Peyer's patch (tissue), 4 donors: Measurements from ENCODE around the gene PARD3B. TPM values are rescaled to one million over a fixed set of nuclear protein-coding genes. Genes with fewer than 3 reads are reported as not detected.
A peak's percentile ranks its signal among the peaks of the same experiment; 100 is the strongest.

Experiments used
- DNase-seq, 3 donors: peaks; one replicate each; pipeline ENCODE4 v3.0.0-alpha.2; 2017 to 2019
- H3K27ac ChIP-seq, 4 donors: fragments of 200-600 bp; sonication (generic); one replicate each; pipeline ENCODE4 v1.5.1; 2016 to 2019
- H3K27me3 ChIP-seq, 2 donors: fragments of 200-600 bp; sonication (generic); one replicate each; pipeline ENCODE4 v1.5.1; 2019
- H3K36me3 ChIP-seq, 3 donors: fragments of 200-600 bp; sonication (generic); one replicate each; pipeline ENCODE4 v1.5.1; 2016 to 2019
- H3K4me1 ChIP-seq, 4 donors: fragments of 200-600 bp; sonication (generic); one replicate each; pipeline ENCODE4 v1.5.1; 2016 to 2019
- H3K4me3 ChIP-seq, 4 donors: fragments of 200-600 bp; sonication (generic); 1 replicate in 3 of 4; 2 replicates in 1 of 4; pipeline ENCODE4 v1.5.1; 2016 to 2019; ENCODE audit warnings: mild to moderate bottlenecking in 1 of 4
- H3K9me3 ChIP-seq, 4 donors: fragments of 200-600 bp; sonication (generic); one replicate each; pipeline ENCODE4 v1.5.1; 2016 to 2019; ENCODE audit warnings: mild to moderate bottlenecking in 1 of 4
- CTCF ChIP-seq, 6 experiments: fragments of 450-650 bp in 4 of 6; fragments of 200-600 bp in 2 of 6; sonication (generic) in 1 of 6; IDR thresholded peaks; one replicate each; pipeline ENCODE4 v1.5.1; 2017 to 2019; ENCODE audit warnings: antibody characterized with exemption in 6 of 6, mild to moderate bottlenecking in 3 of 6, moderate library complexity in 1 of 6
- POLR2A ChIP-seq, 2 donors: fragments of 450-650 bp; IDR thresholded peaks; one replicate each; pipeline ENCODE4 v1.5.1; 2017; ENCODE audit warnings: antibody characterized with exemption in 2 of 2, mild to moderate bottlenecking in 2 of 2, moderate library complexity in 2 of 2
- total RNA-seq, 4 donors: library from RNA; depleted of rRNA; stranded (reverse); fragments of >200 nt; gene quantifications; one replicate each; pipeline ENCODE4 v1.1.0, GENCODE V29; 2016

The PARD3B gene
- total RNA-seq, 4 donors from 2014 or later, result 19.6 to 52.0 (median 40.6) TPM

- H3K4me1 ChIP-seq, result no peaks in the 10 kb centered on the region
- H3K4me3 ChIP-seq, result no peak overlapping the region
- no peak overlapping the region for H3K27ac ChIP-seq
- H3K36me3 ChIP-seq, result no peaks in the 10 kb centered on the region
- no peaks in the 10 kb centered on the region for H3K27me3 ChIP-seq
- no peak for DNase-seq
- no peaks in the 10 kb centered on the region for H3K9me3 ChIP-seq
- TF ChIP-seq POLR2A (IDR thresholded peaks at IDR 0.05) (no peak), CTCF (IDR thresholded peaks at IDR 0.05) (no peak)
These were observed 368.7 kb downstream of the PARD3B start for GRCh38 chr2:204913854-204914464.

- DNase-seq, result peak in 1 of 3 donors; percentile 37
These were observed 369.4 kb downstream of the PARD3B start for GRCh38 chr2:204914708-204915107.

GRCh38 chr2:204917089-204917701 is 371.9 kb downstream of the PARD3B start:
- TF ChIP-seq CTCF (IDR thresholded peaks at IDR 0.05) (no peak), POLR2A (IDR thresholded peaks at IDR 0.05) (no peak)
- Histone ChIP-seq H3K9me3 (no peaks in the 10 kb centered on the region), H3K27ac (no peak overlapping the region), H3K36me3 (no peaks in the 10 kb centered on the region), H3K27me3 (no peaks in the 10 kb centered on the region), H3K4me3 (no peak overlapping the region), H3K4me1 (no peaks in the 10 kb centered on the region)
- no peak for DNase-seq

More at GRCh38 chr2:204914708-204915107, 369.4 kb downstream of the PARD3B start:
- TF ChIP-seq CTCF (IDR thresholded peaks at IDR 0.05) (no peak), POLR2A (IDR thresholded peaks at IDR 0.05) (no peak)
- Histone ChIP-seq H3K27me3 (no peaks in the 10 kb centered on the region), H3K9me3 (no peaks in the 10 kb centered on the region), H3K4me1 (no peaks in the 10 kb centered on the region), H3K4me3 (no peak overlapping the region), H3K36me3 (no peaks in the 10 kb centered on the region), H3K27ac (no peak overlapping the region)

- TF ChIP-seq POLR2A (IDR thresholded peaks at IDR 0.05) (no peak), CTCF (IDR thresholded peaks at IDR 0.05) (no peak)
- H3K9me3 ChIP-seq, result no peaks in the 10 kb centered on the region
- DNase-seq, result no peak
These were observed 375.5 kb downstream of the PARD3B start for GRCh38 chr2:204920776-204921175.

GRCh38 chr2:204923957-204924356 is 378.7 kb downstream of the PARD3B start:
- no peaks in the 10 kb centered on the region for H3K4me1 ChIP-seq
- TF ChIP-seq CTCF (IDR thresholded peaks at IDR 0.05) (no peak), POLR2A (IDR thresholded peaks at IDR 0.05) (no peak)
- H3K9me3 ChIP-seq, result no peaks in the 10 kb centered on the region
- H3K27me3 ChIP-seq, result no peaks in the 10 kb centered on the region
- no peak overlapping the region for H3K27ac ChIP-seq
- H3K36me3 ChIP-seq, result no peaks in the 10 kb centered on the region
- DNase-seq, result no peak
- H3K4me3 ChIP-seq, result no peak overlapping the region

More at GRCh38 chr2:204920776-204921175, 375.5 kb downstream of the PARD3B start:
- H3K4me3 ChIP-seq, result no peak overlapping the region
- no peaks in the 10 kb centered on the region for H3K27me3 ChIP-seq
- no peak overlapping the region for H3K27ac ChIP-seq
- H3K4me1 ChIP-seq, result no peaks in the 10 kb centered on the region
- H3K36me3 ChIP-seq, result no peaks in the 10 kb centered on the region
